ENCODE measurements around the gene RCC2. TPM values are rescaled to one million over a fixed set of nuclear protein-coding genes. Genes with fewer than 3 reads are reported as not detected.

Gene RCC2
- total and polyA plus RNA-seq, 4 donors, result 2.1 to 36.7 (median 8.1) TPM

GRCh38 chr1:17372955-17373354 lies 66.5 kb downstream of the RCC2 start:
- no peak for DNase-seq (ENCODE audit: low spot score)
- no peaks in the 10 kb centered on the region for H3K27me3 ChIP-seq (ENCODE audit: control insufficient read depth in 4 of 4, insufficient read depth in 4 of 4, low read length in 3 of 4)
- no peak overlapping the region for H3K4me3 ChIP-seq (ENCODE audit: low read depth in 1 of 3, low read length in 3 of 3)
- no peaks in the 10 kb centered on the region for H3K9me3 ChIP-seq (ENCODE audit: control insufficient read depth in 4 of 4, low read length in 3 of 4)
- H3K4me1 ChIP-seq (ENCODE audit: control insufficient read depth in 4 of 4, insufficient read depth in 4 of 4, low read length in 3 of 4), result no peaks in the 10 kb centered on the region
- no peak overlapping the region for H3K27ac ChIP-seq (ENCODE audit: low read depth in 1 of 2, low read length in 2 of 2)
- TF ChIP-seq CTCF (IDR thresholded peaks at IDR 0.05; ENCODE audit: low read depth, low read length, missing input control) (no peak), FOXA1 (IDR thresholded peaks at IDR 0.05) (no peak), HNF4A (conservative IDR thresholded peaks at IDR 0.05) (no peak), YY1 (IDR thresholded peaks at IDR 0.05) (no peak), GABPA (IDR thresholded peaks at IDR 0.05 in 1 of 2, conservative IDR thresholded peaks at IDR 0.05 in 1 of 2) (no peak), ATF3 (IDR thresholded peaks at IDR 0.05) (no peak), JUND (IDR thresholded peaks at IDR 0.05) (no peak), SP1 (IDR thresholded peaks at IDR 0.05) (no peak), FOXA2 (IDR thresholded peaks at IDR 0.05) (no peak), TAF1 (conservative IDR thresholded peaks at IDR 0.05) (no peak), HNF4G (IDR thresholded peaks at IDR 0.05) (no peak)
- TF ChIP-seq, protein P1, sequence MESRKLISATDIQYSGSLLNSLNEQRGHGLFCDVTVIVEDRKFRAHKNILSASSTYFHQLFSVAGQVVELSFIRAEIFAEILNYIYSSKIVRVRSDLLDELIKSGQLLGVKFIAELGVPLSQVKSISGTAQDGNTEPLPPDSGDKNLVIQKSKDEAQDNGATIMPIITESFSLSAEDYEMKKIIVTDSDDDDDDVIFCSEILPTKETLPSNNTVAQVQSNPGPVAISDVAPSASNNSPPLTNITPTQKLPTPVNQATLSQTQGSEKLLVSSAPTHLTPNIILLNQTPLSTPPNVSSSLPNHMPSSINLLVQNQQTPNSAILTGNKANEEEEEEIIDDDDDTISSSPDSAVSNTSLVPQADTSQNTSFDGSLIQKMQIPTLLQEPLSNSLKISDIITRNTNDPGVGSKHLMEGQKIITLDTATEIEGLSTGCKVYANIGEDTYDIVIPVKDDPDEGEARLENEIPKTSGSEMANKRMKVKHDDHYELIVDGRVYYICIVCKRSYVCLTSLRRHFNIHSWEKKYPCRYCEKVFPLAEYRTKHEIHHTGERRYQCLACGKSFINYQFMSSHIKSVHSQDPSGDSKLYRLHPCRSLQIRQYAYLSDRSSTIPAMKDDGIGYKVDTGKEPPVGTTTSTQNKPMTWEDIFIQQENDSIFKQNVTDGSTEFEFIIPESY (IDR thresholded peaks at IDR 0.05), result no peak
- no peaks in the 10 kb centered on the region for H3K36me3 ChIP-seq (ENCODE audit: control insufficient read depth in 4 of 4, insufficient read depth in 3 of 4, low read depth in 1 of 4, low read length in 3 of 4)
- 79% methylated on average over 18 of the region's 18 CpGs for WGBS
- no peak overlapping the region for H3K9ac ChIP-seq (ENCODE audit: low read depth in 1 of 2, low read length in 2 of 2)

DNA sequence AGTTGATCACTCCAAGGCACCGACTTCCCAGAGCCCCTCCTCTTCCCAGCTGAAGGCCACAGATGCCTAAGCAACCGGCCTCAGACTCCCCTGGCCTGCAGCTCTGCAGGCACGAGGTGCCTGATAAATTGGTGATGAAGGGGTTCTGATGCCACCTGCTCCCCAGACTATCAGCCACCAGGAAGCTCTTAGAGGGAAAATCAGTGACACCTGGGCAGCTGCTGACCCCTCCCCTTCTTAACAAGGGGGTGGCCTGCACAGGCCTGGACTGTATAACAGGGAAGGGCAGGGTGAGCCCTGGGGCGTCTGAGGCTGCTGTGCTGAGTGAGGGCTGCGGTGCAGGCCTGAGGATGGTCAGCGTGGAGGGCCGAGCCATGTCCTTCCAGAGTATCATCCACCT lies 67.6 kb downstream of the RCC2 start, which contains the start of gene PADI6:
Gene PADI6, plus strand, starts transcription at position 301 of the 400 bp plus-strand sequence. Its CDS starts 50 bp downstream, at position 351.
- Histone ChIP-seq H3K4me1 (ENCODE audit: control insufficient read depth in 4 of 4, insufficient read depth in 4 of 4, low read length in 3 of 4) (no peaks in the 10 kb centered on the region), H3K27me3 (ENCODE audit: control insufficient read depth in 4 of 4, insufficient read depth in 4 of 4, low read length in 3 of 4) (no peaks in the 10 kb centered on the region), H3K36me3 (ENCODE audit: control insufficient read depth in 4 of 4, insufficient read depth in 3 of 4, low read depth in 1 of 4, low read length in 3 of 4) (no peaks in the 10 kb centered on the region), H3K9me3 (ENCODE audit: control insufficient read depth in 4 of 4, low read length in 3 of 4) (no peaks in the 10 kb centered on the region), H3K4me3 (ENCODE audit: low read depth in 1 of 3, low read length in 3 of 3) (no peak within 1 kb of the TSS), H3K9ac (ENCODE audit: low read depth in 1 of 2, low read length in 2 of 2) (no peak within 1 kb of the TSS), H3K27ac (ENCODE audit: low read depth in 1 of 2, low read length in 2 of 2) (no peak within 1 kb of the TSS)
- no peak for DNase-seq (ENCODE audit: low spot score)
- WGBS, result 69% methylated on average over 7 of the region's 7 CpGs
- TF ChIP-seq, protein P1 (IDR thresholded peaks at IDR 0.05), result no peak
- TF ChIP-seq EGR1 (IDR thresholded peaks at IDR 0.05; ENCODE audit: low read depth in 2 of 2) (no peak), RAD21 (IDR thresholded peaks at IDR 0.05) (no peak), TAF1 (conservative IDR thresholded peaks at IDR 0.05) (no peak)
